Liver (tissue), 9 donors: Measurements from ENCODE around the gene FAM184B. TPM values are rescaled to one million over a fixed set of nuclear protein-coding genes. Genes with fewer than 3 reads are reported as not detected.

ENCODE experiments used
- DNase-seq: peaks from one replicate; pipeline ENCODE4 v3.0.0-alpha.2; 2017; ENCODE audit warnings: low spot score
- H3K27ac ChIP-seq, 2 donors: one replicate each; pipeline ENCODE4 v1.7.0; 2013; ENCODE audit warnings: inconsistent platforms in 2 of 2, low read length in 2 of 2, control low read depth in 1 of 2, low read depth in 1 of 2, mild to moderate bottlenecking in 1 of 2
- H3K27me3 ChIP-seq, 4 donors: one replicate each; pipeline versions ENCODE4 v1.6.1 to v1.7.0; 2013; ENCODE audit warnings: low read length in 3 of 4, inconsistent platforms in 1 of 4, mild to moderate bottlenecking in 1 of 4, moderate library complexity in 1 of 4; ENCODE audit not compliant: control insufficient read depth in 4 of 4, insufficient read depth in 4 of 4
- H3K36me3 ChIP-seq, 4 donors: one replicate each; pipeline versions ENCODE4 v1.6.1 to v1.7.0; 2013; ENCODE audit warnings: low read length in 3 of 4, mild to moderate bottlenecking in 3 of 4, low read depth in 1 of 4, moderate library complexity in 1 of 4; ENCODE audit not compliant: control insufficient read depth in 4 of 4, insufficient read depth in 3 of 4
- H3K4me1 ChIP-seq, 4 donors: one replicate each; pipeline versions ENCODE4 v1.6.1 to v1.7.0; 2013; ENCODE audit warnings: low read length in 3 of 4, mild to moderate bottlenecking in 3 of 4, moderate library complexity in 1 of 4; ENCODE audit not compliant: control insufficient read depth in 4 of 4, insufficient read depth in 4 of 4
- H3K4me3 ChIP-seq, 3 donors: one replicate each; pipeline versions ENCODE4 v1.6.1 to v1.7.0; 2013; ENCODE audit warnings: low read length in 3 of 3, control low read depth in 1 of 3, low read depth in 1 of 3, mild to moderate bottlenecking in 1 of 3
- H3K9ac ChIP-seq, 2 donors: one replicate each; pipeline ENCODE4 v1.7.0; 2013; ENCODE audit warnings: low read length in 2 of 2, mild to moderate bottlenecking in 2 of 2, moderate library complexity in 2 of 2, control low read depth in 1 of 2, low read depth in 1 of 2
- H3K9me3 ChIP-seq, 4 donors: one replicate each; pipeline versions ENCODE4 v1.6.1 to v1.7.0; 2013; ENCODE audit warnings: low read length in 3 of 4; ENCODE audit not compliant: control insufficient read depth in 4 of 4
- ATF3 ChIP-seq: IDR thresholded peaks from 2 replicates; pipeline ENCODE4 v1.6.1; 2016; ENCODE audit warnings: antibody characterized with exemption
- EGR1 ChIP-seq, 2 donors: IDR thresholded peaks; 2 replicates each; pipeline ENCODE4 v1.6.1; 2016 to 2018; ENCODE audit warnings: antibody characterized with exemption in 2 of 2, low read depth in 2 of 2
- FOXA1 ChIP-seq: IDR thresholded peaks from 2 replicates; pipeline ENCODE4 v1.6.1; 2016; ENCODE audit warnings: antibody characterized with exemption
- FOXA2 ChIP-seq: IDR thresholded peaks from 2 replicates; pipeline ENCODE4 v1.6.1; 2016; ENCODE audit warnings: antibody characterized with exemption
- HNF4A ChIP-seq, 2 donors: conservative IDR thresholded peaks; 2 replicates each; pipeline ENCODE4 v1.6.1; 2016; ENCODE audit warnings: antibody characterized with exemption in 2 of 2, mild to moderate bottlenecking in 2 of 2
- JUND ChIP-seq, 2 donors: IDR thresholded peaks; 2 replicates each; pipeline ENCODE4 v1.6.1; 2016; ENCODE audit warnings: antibody characterized with exemption in 2 of 2
- NR2F2 ChIP-seq: IDR thresholded peaks from 2 replicates; pipeline ENCODE4 v1.6.1; 2016; ENCODE audit warnings: antibody characterized with exemption
- SP1 ChIP-seq: IDR thresholded peaks from 2 replicates; pipeline ENCODE4 v1.6.1; 2018; ENCODE audit warnings: antibody characterized with exemption, mild to moderate bottlenecking
- WGBS: extraction: QIAGEN DNeasy Blood & Tissue Kit; methylation state at CpG from one replicate; pipeline ENCODE4 v1.1.7; 2013; 5-methylcytosine and 5-hydroxymethylcytosine counted together
- polyA plus RNA-seq, 2 donors: library from polyadenylated mRNA; stranded (reverse) in 1 of 2; unstranded in 1 of 2; fragments of 200-250 nt in 1 of 2; fragments of >200 nt in 1 of 2; fragmentation: Nextera tagmentation in 1 of 2; extraction: Ambion mirVana in 1 of 2; gene quantifications; one replicate each; pipeline versions ENCODE4 v1.2.1 to v1.2.3, GENCODE V29; 2013 to 2015
- total RNA-seq, 2 donors: library from RNA; depleted of rRNA; stranded (reverse); fragments of >200 nt; gene quantifications; one replicate each; pipeline ENCODE4 v1.2.3, GENCODE V29; 2014
- TF ChIP-seq, protein P1 (sequence below): IDR thresholded peaks from 2 replicates; pipeline ENCODE4 v1.6.1; 2016; ENCODE audit warnings: antibody characterized with exemption, mild to moderate bottlenecking
- TF ChIP-seq, protein P2 (sequence below): IDR thresholded peaks from 2 replicates; pipeline ENCODE4 v1.6.1; 2016; ENCODE audit warnings: antibody characterized with exemption
- donor health status: healthy.
- donor health status: healthy.
- donor health status: healthy.
- donor health status: healthy.
- donor health status: healthy.

Gene FAM184B
- total and polyA plus RNA-seq, 4 donors: 0.01 TPM; not detected in 3

- TF ChIP-seq, protein P1, sequence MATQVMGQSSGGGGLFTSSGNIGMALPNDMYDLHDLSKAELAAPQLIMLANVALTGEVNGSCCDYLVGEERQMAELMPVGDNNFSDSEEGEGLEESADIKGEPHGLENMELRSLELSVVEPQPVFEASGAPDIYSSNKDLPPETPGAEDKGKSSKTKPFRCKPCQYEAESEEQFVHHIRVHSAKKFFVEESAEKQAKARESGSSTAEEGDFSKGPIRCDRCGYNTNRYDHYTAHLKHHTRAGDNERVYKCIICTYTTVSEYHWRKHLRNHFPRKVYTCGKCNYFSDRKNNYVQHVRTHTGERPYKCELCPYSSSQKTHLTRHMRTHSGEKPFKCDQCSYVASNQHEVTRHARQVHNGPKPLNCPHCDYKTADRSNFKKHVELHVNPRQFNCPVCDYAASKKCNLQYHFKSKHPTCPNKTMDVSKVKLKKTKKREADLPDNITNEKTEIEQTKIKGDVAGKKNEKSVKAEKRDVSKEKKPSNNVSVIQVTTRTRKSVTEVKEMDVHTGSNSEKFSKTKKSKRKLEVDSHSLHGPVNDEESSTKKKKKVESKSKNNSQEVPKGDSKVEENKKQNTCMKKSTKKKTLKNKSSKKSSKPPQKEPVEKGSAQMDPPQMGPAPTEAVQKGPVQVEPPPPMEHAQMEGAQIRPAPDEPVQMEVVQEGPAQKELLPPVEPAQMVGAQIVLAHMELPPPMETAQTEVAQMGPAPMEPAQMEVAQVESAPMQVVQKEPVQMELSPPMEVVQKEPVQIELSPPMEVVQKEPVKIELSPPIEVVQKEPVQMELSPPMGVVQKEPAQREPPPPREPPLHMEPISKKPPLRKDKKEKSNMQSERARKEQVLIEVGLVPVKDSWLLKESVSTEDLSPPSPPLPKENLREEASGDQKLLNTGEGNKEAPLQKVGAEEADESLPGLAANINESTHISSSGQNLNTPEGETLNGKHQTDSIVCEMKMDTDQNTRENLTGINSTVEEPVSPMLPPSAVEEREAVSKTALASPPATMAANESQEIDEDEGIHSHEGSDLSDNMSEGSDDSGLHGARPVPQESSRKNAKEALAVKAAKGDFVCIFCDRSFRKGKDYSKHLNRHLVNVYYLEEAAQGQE: no peak
- TF ChIP-seq JUND (IDR thresholded peaks at IDR 0.05): no peak
- TF ChIP-seq, protein P2, sequence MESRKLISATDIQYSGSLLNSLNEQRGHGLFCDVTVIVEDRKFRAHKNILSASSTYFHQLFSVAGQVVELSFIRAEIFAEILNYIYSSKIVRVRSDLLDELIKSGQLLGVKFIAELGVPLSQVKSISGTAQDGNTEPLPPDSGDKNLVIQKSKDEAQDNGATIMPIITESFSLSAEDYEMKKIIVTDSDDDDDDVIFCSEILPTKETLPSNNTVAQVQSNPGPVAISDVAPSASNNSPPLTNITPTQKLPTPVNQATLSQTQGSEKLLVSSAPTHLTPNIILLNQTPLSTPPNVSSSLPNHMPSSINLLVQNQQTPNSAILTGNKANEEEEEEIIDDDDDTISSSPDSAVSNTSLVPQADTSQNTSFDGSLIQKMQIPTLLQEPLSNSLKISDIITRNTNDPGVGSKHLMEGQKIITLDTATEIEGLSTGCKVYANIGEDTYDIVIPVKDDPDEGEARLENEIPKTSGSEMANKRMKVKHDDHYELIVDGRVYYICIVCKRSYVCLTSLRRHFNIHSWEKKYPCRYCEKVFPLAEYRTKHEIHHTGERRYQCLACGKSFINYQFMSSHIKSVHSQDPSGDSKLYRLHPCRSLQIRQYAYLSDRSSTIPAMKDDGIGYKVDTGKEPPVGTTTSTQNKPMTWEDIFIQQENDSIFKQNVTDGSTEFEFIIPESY: no peak
- TF ChIP-seq NR2F2: no peak
- no peak for TF ChIP-seq EGR1 (IDR thresholded peaks at IDR 0.05; ENCODE audit: low read depth in 2 of 2)
- TF ChIP-seq SP1: no peak
- TF ChIP-seq HNF4A (conservative IDR thresholded peaks at IDR 0.05): no peak
These were observed 57.8 kb downstream of the FAM184B start (continued) for GRCh38 chr4:17723648-17724047.

GRCh38 chr4:17722356-17722700 is 59.1 kb downstream of the FAM184B start:
- H3K27ac ChIP-seq: no peak overlapping the region
- no peaks in the 10 kb centered on the region for H3K36me3 ChIP-seq
- no peak overlapping the region for H3K9ac ChIP-seq
- H3K27me3 ChIP-seq: no peaks in the 10 kb centered on the region
- no peak overlapping the region for H3K4me3 ChIP-seq
- TF ChIP-seq NR2F2 (no peak), FOXA1 (no peak)
- H3K4me1 ChIP-seq: no peaks in the 10 kb centered on the region
- WGBS: 60% methylated on average over 3 of the region's 3 CpGs
- H3K9me3 ChIP-seq: peaks cover 0 to 1% (median 0%) of the 10 kb centered on the region in 4 donors
- no peak for DNase-seq

- Histone ChIP-seq H3K27me3 (no peaks in the 10 kb centered on the region), H3K9me3 (peaks cover 0 to 1% (median 0%) of the 10 kb centered on the region in 4 donors), H3K36me3 (no peaks in the 10 kb centered on the region), H3K27ac (no peak overlapping the region), H3K4me1 (no peaks in the 10 kb centered on the region), H3K9ac (no peak overlapping the region), H3K4me3 (no peak overlapping the region)
- no peak for TF ChIP-seq ATF3
- TF ChIP-seq FOXA2: no peak
- no peak for DNase-seq
- WGBS: 79% methylated on average over 16 of the region's 16 CpGs
These were observed 59.7 kb downstream of the FAM184B start for GRCh38 chr4:17721496-17722355.
